ENCODE measurements around the gene BNC2.

BNC2 gene

GRCh38 chr9:16396389-16396788, 474.1 kb downstream of the BNC2 start:
- no peaks in the 10 kb centered on the region for H3K9me3 ChIP-seq (ENCODE audit: control insufficient read depth, low read length)
- H3K27me3 ChIP-seq (ENCODE audit: control insufficient read depth, insufficient read depth, low read length), result no peaks in the 10 kb centered on the region
- no peak overlapping the region for H2AFZ ChIP-seq
- H3K36me3 ChIP-seq (ENCODE audit: control insufficient read depth, insufficient read depth, low read length), result no peaks in the 10 kb centered on the region
- no peak overlapping the region for H3K9ac ChIP-seq
- no peak overlapping the region for H3K27ac ChIP-seq
- H3K4me3 ChIP-seq (ENCODE audit: low read depth, low read length), result no peak overlapping the region
- no peaks in the 10 kb centered on the region for H3K79me2 ChIP-seq
- H3K4me2 ChIP-seq (ENCODE audit: low read length), result no peak overlapping the region
- H3K4me1 ChIP-seq, result no peaks in the 10 kb centered on the region
- TF ChIP-seq, protein P1, sequence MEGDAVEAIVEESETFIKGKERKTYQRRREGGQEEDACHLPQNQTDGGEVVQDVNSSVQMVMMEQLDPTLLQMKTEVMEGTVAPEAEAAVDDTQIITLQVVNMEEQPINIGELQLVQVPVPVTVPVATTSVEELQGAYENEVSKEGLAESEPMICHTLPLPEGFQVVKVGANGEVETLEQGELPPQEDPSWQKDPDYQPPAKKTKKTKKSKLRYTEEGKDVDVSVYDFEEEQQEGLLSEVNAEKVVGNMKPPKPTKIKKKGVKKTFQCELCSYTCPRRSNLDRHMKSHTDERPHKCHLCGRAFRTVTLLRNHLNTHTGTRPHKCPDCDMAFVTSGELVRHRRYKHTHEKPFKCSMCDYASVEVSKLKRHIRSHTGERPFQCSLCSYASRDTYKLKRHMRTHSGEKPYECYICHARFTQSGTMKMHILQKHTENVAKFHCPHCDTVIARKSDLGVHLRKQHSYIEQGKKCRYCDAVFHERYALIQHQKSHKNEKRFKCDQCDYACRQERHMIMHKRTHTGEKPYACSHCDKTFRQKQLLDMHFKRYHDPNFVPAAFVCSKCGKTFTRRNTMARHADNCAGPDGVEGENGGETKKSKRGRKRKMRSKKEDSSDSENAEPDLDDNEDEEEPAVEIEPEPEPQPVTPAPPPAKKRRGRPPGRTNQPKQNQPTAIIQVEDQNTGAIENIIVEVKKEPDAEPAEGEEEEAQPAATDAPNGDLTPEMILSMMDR (IDR thresholded peaks at IDR 0.05), result no peak

DNA sequence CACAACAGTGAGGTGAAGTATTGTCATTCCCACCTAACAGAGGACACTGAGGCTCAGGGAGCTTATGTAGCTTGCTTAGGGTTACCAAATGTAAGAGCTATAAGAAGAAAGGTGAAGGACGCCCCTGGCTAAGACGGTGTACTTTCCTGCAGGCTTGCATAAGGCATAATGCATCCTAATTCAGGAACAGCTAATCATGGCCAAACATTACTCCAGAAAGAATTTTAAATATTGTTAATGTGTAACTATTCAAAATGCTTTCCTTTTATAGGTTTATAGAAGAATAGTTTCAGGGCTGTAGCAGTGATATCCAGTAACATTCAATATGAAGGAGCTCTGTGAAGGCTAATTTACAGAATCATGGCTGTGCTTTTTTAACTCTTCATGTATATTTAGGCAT, 479.1 kb downstream of the BNC2 start:
- no peak overlapping the region for H3K9ac ChIP-seq
- no peak overlapping the region for H2AFZ ChIP-seq
- H3K27me3 ChIP-seq (ENCODE audit: control insufficient read depth, insufficient read depth, low read length), result no peaks in the 10 kb centered on the region
- no peaks in the 10 kb centered on the region for H3K9me3 ChIP-seq (ENCODE audit: control insufficient read depth, low read length)
- no peaks in the 10 kb centered on the region for H3K79me2 ChIP-seq
- H3K4me3 ChIP-seq (ENCODE audit: low read depth, low read length), result no peak overlapping the region
- TF ChIP-seq, protein P1 (IDR thresholded peaks at IDR 0.05), result no peak
- H3K36me3 ChIP-seq (ENCODE audit: control insufficient read depth, insufficient read depth, low read length), result no peaks in the 10 kb centered on the region
- no peak overlapping the region for H3K4me2 ChIP-seq (ENCODE audit: low read length)
- no peaks in the 10 kb centered on the region for H3K4me1 ChIP-seq
- no peak overlapping the region for H3K27ac ChIP-seq

- Histone ChIP-seq H3K9ac (no peak overlapping the region), H3K27me3 (ENCODE audit: control insufficient read depth, insufficient read depth, low read length) (no peaks in the 10 kb centered on the region), H3K9me3 (ENCODE audit: control insufficient read depth, low read length) (no peaks in the 10 kb centered on the region), H2AFZ (no peak overlapping the region), H3K4me2 (ENCODE audit: low read length) (no peak overlapping the region), H3K79me2 (no peaks in the 10 kb centered on the region), H3K4me3 (ENCODE audit: low read depth, low read length) (no peak overlapping the region), H3K36me3 (ENCODE audit: control insufficient read depth, insufficient read depth, low read length) (no peaks in the 10 kb centered on the region), H3K4me1 (no peaks in the 10 kb centered on the region), H3K27ac (no peak overlapping the region)
- TF ChIP-seq, protein P1 (IDR thresholded peaks at IDR 0.05), result no peak
These were observed 483.1 kb downstream of the BNC2 start for GRCh38 chr9:16387382-16387781.

- no peak overlapping the region for H3K4me3 ChIP-seq (ENCODE audit: low read depth, low read length)
- no peaks in the 10 kb centered on the region for H3K36me3 ChIP-seq (ENCODE audit: control insufficient read depth, insufficient read depth, low read length)
- TF ChIP-seq, protein P1 (IDR thresholded peaks at IDR 0.05), result no peak
- no peak overlapping the region for H3K9ac ChIP-seq
- no peak overlapping the region for H3K27ac ChIP-seq
- H2AFZ ChIP-seq, result no peak overlapping the region
- no peaks in the 10 kb centered on the region for H3K4me1 ChIP-seq
- H3K9me3 ChIP-seq (ENCODE audit: control insufficient read depth, low read length), result no peaks in the 10 kb centered on the region
- H3K27me3 ChIP-seq (ENCODE audit: control insufficient read depth, insufficient read depth, low read length), result no peaks in the 10 kb centered on the region
- H3K4me2 ChIP-seq (ENCODE audit: low read length), result no peak overlapping the region
- H3K79me2 ChIP-seq, result no peaks in the 10 kb centered on the region
These were observed 483.7 kb downstream of the BNC2 start for GRCh38 chr9:16386827-16387077.

GRCh38 chr9:16386007-16386826, 484.3 kb downstream of the BNC2 start:
- Histone ChIP-seq H2AFZ (no peak overlapping the region), H3K4me1 (no peaks in the 10 kb centered on the region), H3K36me3 (ENCODE audit: control insufficient read depth, insufficient read depth, low read length) (no peaks in the 10 kb centered on the region), H3K9ac (no peak overlapping the region), H3K27me3 (ENCODE audit: control insufficient read depth, insufficient read depth, low read length) (no peaks in the 10 kb centered on the region), H3K4me2 (ENCODE audit: low read length) (no peak overlapping the region), H3K79me2 (no peaks in the 10 kb centered on the region), H3K27ac (no peak overlapping the region), H3K9me3 (ENCODE audit: control insufficient read depth, low read length) (no peaks in the 10 kb centered on the region), H3K4me3 (ENCODE audit: low read depth, low read length) (no peak overlapping the region)
- TF ChIP-seq, protein P1 (IDR thresholded peaks at IDR 0.05), result no peak

Data from parathyroid adenoma (tissue), 2 donors.